Daoy (cell line): Measurements from ENCODE around the gene GPR149. TPM values are rescaled to one million over a fixed set of nuclear protein-coding genes. Genes with fewer than 3 reads are reported as not detected.

Experiments used
- DNase-seq: peaks from one replicate; pipeline ENCODE4 v3.0.0-alpha.2; 2015; ENCODE audit warnings: low read depth
- total RNA-seq: library from RNA; depleted of rRNA; stranded (reverse); fragments of >200 nt; shearing (Covaris generic); gene quantifications from 2 replicates; pipeline ENCODE4 v1.2.3, GENCODE V29; 2014; rRNA removed

Gene GPR149
- total RNA-seq, 1 experiment from 2014 or later: not detected

GRCh38 chr3:154338570-154338969 lies 91.4 kb downstream of the GPR149 start:
- DNase-seq: no peak

- DNase-seq: no peak
Measured at GRCh38 chr3:154338008-154338407, 92.0 kb downstream of the GPR149 start.

- peak; percentile 13 for DNase-seq
Measured at GRCh38 chr3:154334973-154335420, 95.0 kb downstream of the GPR149 start.

- no peak for DNase-seq
Measured at GRCh38 chr3:154327871-154328270, 102.1 kb downstream of the GPR149 start.

GRCh38 chr3:154324919-154325318 lies 105.1 kb downstream of the GPR149 start:
- no peak for DNase-seq

- DNase-seq: peak; percentile 93
Measured at GRCh38 chr3:154323891-154324738, 105.9 kb downstream of the GPR149 start, which contains the start of gene DHX36. TSS of gene DHX36 (minus strand) at chr3:154324487. CDS start at chr3:154324416, 71 bp downstream.

- DNase-seq: no peak
Measured at GRCh38 chr3:154316974-154317767, 112.8 kb downstream of the GPR149 start.

GRCh38 chr3:154314152-154314551 lies 115.8 kb downstream of the GPR149 start:
- no peak for DNase-seq

- no peak for DNase-seq
Measured at GRCh38 chr3:154310840-154311239, 119.2 kb downstream of the GPR149 start.

GRCh38 chr3:154307363-154307762 lies 122.6 kb downstream of the GPR149 start:
- DNase-seq: no peak

GRCh38 chr3:154304936-154305335 lies 125.1 kb downstream of the GPR149 start:
- DNase-seq: no peak

GRCh38 chr3:154304116-154304786 lies 125.7 kb downstream of the GPR149 start:
- DNase-seq: no peak

- DNase-seq: no peak
Measured at GRCh38 chr3:154301561-154301960, 128.4 kb downstream of the GPR149 start.

GRCh38 chr3:154294016-154294415 lies 136.0 kb downstream of the GPR149 start:
- DNase-seq: no peak

- DNase-seq: no peak
Measured at GRCh38 chr3:154290187-154290586, 139.8 kb downstream of the GPR149 start.

Other genes starting within 250 kb of the GPR149 start
- gene DHX36, start 105.7 kb downstream of the GPR149 start, total RNA-seq: 51.9 and 52.2 TPM in 2 replicates